H1 (cell line): ENCODE results near the gene NFATC1.

ENCODE experiments used
- CTCF ChIP-seq, 3 experiments: IDR thresholded peaks; 1 replicate in 2 of 3; 2 replicates in 1 of 3; pipeline versions ENCODE4 v1.5.1 to v1.6.1; 2011; ENCODE audit warnings: low read length in 3 of 3, mild to moderate bottlenecking in 3 of 3, inconsistent platforms in 2 of 3, low read depth in 1 of 3, moderate library complexity in 1 of 3; ENCODE audit not compliant: insufficient read depth in 1 of 3; ENCODE audit errors: control extremely low read depth in 1 of 3
- FOSL1 ChIP-seq: IDR thresholded peaks from 2 replicates; pipeline ENCODE4 v1.6.1; 2011; ENCODE audit warnings: mild to moderate bottlenecking, low read depth, low read length, moderate library complexity; ENCODE audit not compliant: insufficient read depth
- HDAC2 ChIP-seq, 2 experiments: fragments of 300-600 bp in 1 of 2; sonication (generic) in 1 of 2; IDR thresholded peaks; 2 replicates each; pipeline ENCODE4 v1.6.1; 2011 to 2012; ENCODE audit warnings: low read depth in 2 of 2, low read length in 2 of 2, mild to moderate bottlenecking in 2 of 2, moderate library complexity in 2 of 2, borderline replicate concordance in 1 of 2, inconsistent platforms in 1 of 2
- KDM1A ChIP-seq: fragments of 200-600, 300-600 bp; sonication (generic); IDR thresholded peaks from 2 replicates; pipeline ENCODE4 v1.7.1; 2016; ENCODE audit warnings: mild to moderate bottlenecking, low read length, borderline replicate concordance
- POLR2AphosphoS5 ChIP-seq: IDR thresholded peaks from 2 replicates; pipeline ENCODE4 v1.6.1; 2011; ENCODE audit warnings: low read depth, low read length

DNA sequence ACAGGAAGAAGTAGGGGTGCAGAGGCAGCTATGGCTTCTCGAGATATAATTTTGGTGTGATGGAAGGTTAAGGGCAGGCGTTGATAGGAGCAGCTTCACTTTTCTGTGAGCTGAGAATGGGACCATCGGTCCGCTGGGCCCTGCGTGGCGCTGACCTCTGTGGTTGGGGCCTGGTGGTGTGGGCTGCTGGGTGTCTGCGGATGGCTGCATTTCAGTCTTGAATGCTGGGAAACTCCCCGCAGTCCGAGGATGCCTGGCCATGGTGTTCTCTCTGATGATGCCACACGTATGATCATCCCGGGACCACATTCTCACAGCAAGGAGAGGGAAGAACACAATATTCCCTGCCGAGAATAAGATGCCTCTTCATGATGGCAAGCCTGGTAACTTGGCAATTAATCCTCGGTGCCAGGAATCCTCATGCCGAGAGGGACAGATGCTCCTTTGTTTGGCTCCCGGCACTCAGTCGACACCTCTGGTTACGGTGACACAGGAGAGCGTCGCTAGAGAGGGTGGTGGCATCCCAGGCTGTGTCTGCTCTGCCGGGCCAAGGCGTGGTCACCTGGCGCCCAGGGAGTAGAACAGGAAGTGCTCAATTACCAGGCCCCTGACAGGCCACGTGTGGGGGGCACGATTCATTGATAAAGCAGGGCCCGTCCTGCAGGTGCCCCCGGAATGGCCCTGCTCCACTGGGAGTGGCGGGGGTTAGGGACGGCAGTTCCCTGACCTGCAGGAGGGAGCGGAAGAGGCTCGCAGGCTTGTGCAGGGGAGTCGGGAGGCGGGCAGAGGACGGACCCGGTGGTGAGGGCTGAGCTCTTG is 164.5 kb downstream of the NFATC1 start:
- TF ChIP-seq FOSL1 = no peak
- no peak for TF ChIP-seq CTCF (IDR thresholded peaks at IDR 0.05; ENCODE audit: control extremely low read depth in 1 of 3, insufficient read depth in 1 of 3, low read depth in 1 of 3, low read length in 3 of 3)
- TF ChIP-seq POLR2AphosphoS5 = no peak
- no peak for TF ChIP-seq KDM1A
- TF ChIP-seq HDAC2 (IDR thresholded peaks at IDR 0.05; ENCODE audit: borderline replicate concordance in 1 of 2, low read depth in 2 of 2, low read length in 2 of 2) = no peak
